HepG2 (cell line): ENCODE measurements around the gene ZBTB7B. TPM values are rescaled to one million over a fixed set of nuclear protein-coding genes. Genes with fewer than 3 reads are reported as not detected.
A peak's percentile ranks its signal among the peaks of the same experiment; 100 is the strongest.

Source experiments
- CENPT ChIP-seq: sonication (generic); formaldehyde crosslinking; IDR thresholded peaks from 2 replicates; pipeline ENCODE4 v1.8.0; 2022; ENCODE audit warnings: low read depth, mild to moderate bottlenecking, moderate library complexity, missing genetic modification reagents
- CREB1 ChIP-seq, 2 experiments: fragments of 450-650 bp in 1 of 2; IDR thresholded peaks; 2 replicates each; pipeline ENCODE4 v1.6.1; 2016 to 2017; ENCODE audit warnings: control low read depth in 1 of 2, mild to moderate bottlenecking in 1 of 2, missing compliant biosample characterization in 1 of 2, missing genetic modification characterization in 1 of 2
- CSRNP1 ChIP-seq: sonication (generic); formaldehyde crosslinking; IDR thresholded peaks from 2 replicates; pipeline ENCODE4 v1.8.1; 2023; ENCODE audit warnings: mild to moderate bottlenecking, missing genetic modification reagents
- DBP ChIP-seq: sonication (generic); formaldehyde crosslinking; IDR thresholded peaks from 2 replicates; pipeline ENCODE4 v1.4.0; 2020; ENCODE audit warnings: missing genetic modification reagents; ENCODE audit errors: not compliant biosample characterization
- ELF3 ChIP-seq: IDR thresholded peaks from 2 replicates; pipeline ENCODE4 v1.6.1; 2016; ENCODE audit warnings: missing genetic modification reagents, missing compliant biosample characterization
- GTF3A ChIP-seq: sonication (generic); formaldehyde crosslinking; conservative IDR thresholded peaks from 2 replicates; pipeline ENCODE4 v1.4.0; 2020; ENCODE audit warnings: mild to moderate bottlenecking, missing genetic modification reagents
- MAFG ChIP-seq: sonication (generic); formaldehyde crosslinking; IDR thresholded peaks from 2 replicates; pipeline ENCODE4 v1.5.1; 2020; ENCODE audit warnings: mild to moderate bottlenecking, missing genetic modification reagents
- MYC ChIP-seq: sonication (generic); formaldehyde crosslinking; IDR thresholded peaks from 2 replicates; pipeline ENCODE4 v1.9.0; 2021; ENCODE audit warnings: missing genetic modification reagents, borderline replicate concordance
- SETDB1 ChIP-seq: sonication (generic); formaldehyde crosslinking; IDR thresholded peaks from 2 replicates; pipeline ENCODE4 v1.5.1; 2020; ENCODE audit warnings: missing genetic modification reagents, mild to moderate bottlenecking, borderline replicate concordance
- SNAPC5 ChIP-seq: sonication (generic); formaldehyde crosslinking; IDR thresholded peaks from 2 replicates; pipeline ENCODE4 v1.8.1; 2023; ENCODE audit warnings: mild to moderate bottlenecking, missing genetic modification reagents, borderline replicate concordance
- SNRNP70 ChIP-seq: fragments of 200-400 bp; formaldehyde crosslinking; IDR thresholded peaks from 2 replicates; pipeline ENCODE4 v1.6.1; 2017; ENCODE audit warnings: mild to moderate bottlenecking, low read depth, low read length, moderate library complexity
- TCF7 ChIP-seq: sonication (generic); IDR thresholded peaks from 2 replicates; pipeline ENCODE4 v1.6.1; 2016; ENCODE audit warnings: antibody characterized with exemption, low read depth
- TRIM22 ChIP-seq: fragments of 450-650 bp; IDR thresholded peaks from 2 replicates; pipeline ENCODE4 v1.6.1; 2017
- ZNF264 ChIP-seq: sonication (generic); formaldehyde crosslinking; IDR thresholded peaks from 2 replicates; pipeline ENCODE4 v1.4.0; 2020; ENCODE audit warnings: missing genetic modification reagents
- ZNF44 ChIP-seq: sonication (generic); formaldehyde crosslinking; IDR thresholded peaks from 2 replicates; pipeline ENCODE4 v1.5.1; 2020; ENCODE audit warnings: mild to moderate bottlenecking, missing genetic modification reagents
- ZNF441 ChIP-seq: sonication (generic); formaldehyde crosslinking; IDR thresholded peaks from 2 replicates; pipeline ENCODE4 v1.7.0; 2021; ENCODE audit warnings: missing genetic modification reagents, borderline replicate concordance
- ZNF747 ChIP-seq: sonication (generic); formaldehyde crosslinking; IDR thresholded peaks from 2 replicates; pipeline ENCODE4 v1.8.1; 2023; ENCODE audit warnings: missing genetic modification reagents, mild to moderate bottlenecking, borderline replicate concordance
- ZNF761 ChIP-seq: sonication (generic); formaldehyde crosslinking; conservative IDR thresholded peaks from 2 replicates; pipeline ENCODE4 v1.4.0; 2020; ENCODE audit warnings: mild to moderate bottlenecking, missing genetic modification reagents
- ZNF772 ChIP-seq: sonication (generic); formaldehyde crosslinking; IDR thresholded peaks from 2 replicates; pipeline ENCODE4 v1.5.0; 2020; ENCODE audit warnings: mild to moderate bottlenecking, missing genetic modification reagents
- ZNF782 ChIP-seq: sonication (generic); formaldehyde crosslinking; IDR thresholded peaks from 2 replicates; pipeline ENCODE4 v1.4.0; 2020; ENCODE audit warnings: missing genetic modification reagents, mild to moderate bottlenecking, borderline replicate concordance
- ZNF784 ChIP-seq: sonication (generic); formaldehyde crosslinking; IDR thresholded peaks from 2 replicates; pipeline ENCODE4 v1.5.1; 2020; ENCODE audit warnings: missing genetic modification reagents, mild to moderate bottlenecking, borderline replicate concordance
- ZNF792 ChIP-seq: IDR thresholded peaks from 2 replicates; pipeline ENCODE4 v1.6.1; 2016
- ZZZ3 ChIP-seq: sonication (generic); formaldehyde crosslinking; IDR thresholded peaks from 2 replicates; pipeline ENCODE4 v1.4.0; 2020; ENCODE audit warnings: missing genetic modification reagents, mild to moderate bottlenecking, borderline replicate concordance
- polyA plus RNA-seq, 8 experiments: library from polyadenylated mRNA; depleted of rRNA in 3 of 8; stranded (reverse) in 7 of 8; unstranded in 1 of 8; fragments of >200 nt; fragmentation: Illumina TruSeq in 4 of 8; extraction: Trizol in 4 of 8; gene quantifications; 2 replicates each; pipeline versions ENCODE4 v1.2.1 to v1.2.3, GENCODE V29; 2011 to 2016; ENCODE audit warnings: low read depth in 4 of 8, missing spikeins in 1 of 8, mixed read lengths in 1 of 8; ENCODE audit not compliant: insufficient read depth in 1 of 8
- total RNA-seq, 5 experiments: library from RNA; depleted of rRNA; stranded (reverse); fragments of >200 nt; fragmentation: Illumina TruSeq; extraction: Trizol; gene quantifications; 2 replicates each; pipeline ENCODE4 v1.2.3, GENCODE V29; 2016; ENCODE audit warnings: low read depth in 1 of 5

Gene ZBTB7B
- total and polyA plus RNA-seq, 2 of the 13 experiments (the other 11 are each of a cell fraction or from before 2014, with no cell fraction given) = 15.5 to 17.5 TPM

- no peak for TF ChIP-seq ZNF747 (CRISPR knock-in tag)
- peak; percentile 34; the same call in 1 of the 2 replicates for TF ChIP-seq CSRNP1 (CRISPR knock-in tag)
- no peak for TF ChIP-seq CREB1 (IDR thresholded peaks at IDR 0.05)
- peak; percentile 81; the same call in 1 of the 2 replicates for TF ChIP-seq CREB1 (CRISPR knock-in tag; IDR thresholded peaks at IDR 0.05)
- peak; percentile 74; the same call in 1 of the 2 replicates for TF ChIP-seq ZNF264 (CRISPR knock-in tag)
- TF ChIP-seq ZZZ3 (CRISPR knock-in tag) = no peak
- TF ChIP-seq MYC (CRISPR knock-in tag) = peak; percentile 63; the same call in 1 of the 2 replicates
- peak; percentile 73 for TF ChIP-seq ELF3 (CRISPR knock-in tag)
- 0 out of 2 replicates have a peak, but pooled peaks have one; percentile 30 for TF ChIP-seq ZNF784 (CRISPR knock-in tag)
- no peak for TF ChIP-seq CENPT (CRISPR knock-in tag)
- TF ChIP-seq SETDB1 (CRISPR knock-in tag) = no peak
- no peak for TF ChIP-seq SNAPC5 (CRISPR knock-in tag)
- no peak for TF ChIP-seq SNRNP70
- no peak for TF ChIP-seq DBP (CRISPR knock-in tag)
- TF ChIP-seq TRIM22 = no peak
- peak; percentile 28; the same call in 1 of the 2 replicates for TF ChIP-seq ZNF441 (CRISPR knock-in tag)
- no peak for TF ChIP-seq ZNF44 (CRISPR knock-in tag)
- TF ChIP-seq MAFG = no peak
- TF ChIP-seq TCF7 = no peak
- no peak for TF ChIP-seq GTF3A (CRISPR knock-in tag)
- TF ChIP-seq ZNF782 (CRISPR knock-in tag) = no peak; the same call in 1 of the 2 replicates
- TF ChIP-seq ZNF761 (CRISPR knock-in tag) = no peak
- TF ChIP-seq ZNF792 = peak; percentile 84; the same call in 1 of the 2 replicates
- peak; percentile 39; the same call in 1 of the 2 replicates for TF ChIP-seq ZNF772 (CRISPR knock-in tag)
These were observed 29.9 kb upstream of the ZBTB7B start (continued) for GRCh38 chr1:154972517-154973343.
